Immature natural killer cell (primary cell): Measurements from ENCODE around the gene TMEM138. TPM values are rescaled to one million over a fixed set of nuclear protein-coding genes. Genes with fewer than 3 reads are reported as not detected.
A peak's percentile ranks its signal among the peaks of the same experiment; 100 is the strongest.
"Not testable (repeated sequence)": the region's sequence is repeated elsewhere in the genome, so short reads cannot be mapped to it uniquely, and the experiment has no call there.

ENCODE experiments used
- DNase-seq, 3 donors: peaks; one replicate each; pipeline ENCODE4 v3.0.0; 2022; ENCODE audit warnings: mixed read lengths in 1 of 3
- H3K27ac Mint-ChIP-seq, 6 donors: one replicate each; pipeline ENCODE4 v1.8.0; 2020; ENCODE audit warnings: mixed read lengths in 6 of 6, mild to moderate bottlenecking in 5 of 6, inconsistent platforms in 4 of 6, moderate library complexity in 3 of 6
- H3K27me3 Mint-ChIP-seq, 3 donors: one replicate each; pipeline ENCODE4 v1.8.0; 2020 to 2021; ENCODE audit warnings: low read depth in 3 of 3, mild to moderate bottlenecking in 3 of 3, mixed read lengths in 3 of 3, moderate library complexity in 3 of 3, inconsistent platforms in 1 of 3
- H3K36me3 Mint-ChIP-seq, 3 donors: one replicate each; pipeline ENCODE4 v1.8.0; 2020; ENCODE audit warnings: mixed read lengths in 3 of 3, inconsistent platforms in 2 of 3, mild to moderate bottlenecking in 2 of 3
- H3K4me1 Mint-ChIP-seq, 2 donors: one replicate each; pipeline ENCODE4 v1.8.0; 2020; ENCODE audit warnings: inconsistent platforms in 2 of 2, mild to moderate bottlenecking in 2 of 2, mixed read lengths in 2 of 2, moderate library complexity in 1 of 2
- H3K4me3 Mint-ChIP-seq, 5 donors: one replicate each; pipeline ENCODE4 v1.8.0; 2020; ENCODE audit warnings: mild to moderate bottlenecking in 5 of 5, mixed read lengths in 5 of 5, inconsistent platforms in 3 of 5, moderate library complexity in 3 of 5
- H3K9me3 Mint-ChIP-seq, 6 donors: one replicate each; pipeline ENCODE4 v1.8.0; 2020; ENCODE audit warnings: mild to moderate bottlenecking in 6 of 6, mixed read lengths in 6 of 6, inconsistent platforms in 4 of 6, moderate library complexity in 3 of 6
- polyA plus RNA-seq, 3 donors: library from polyadenylated mRNA; unstranded; fragments of 300-500 nt; fragmentation: Illumina TruSeq; gene quantifications; one replicate each; pipeline ENCODE4 v1.2.3, GENCODE V29; 2021

Gene TMEM138
- polyA plus RNA-seq, 3 donors from 2014 or later: 28.4 to 61.4 (median 57.5) TPM

- H3K36me3 Mint-ChIP-seq, H3K4me1 Mint-ChIP-seq: not testable (repeated sequence)
Observed at GRCh38 chr11:61383859-61384258, 21.7 kb downstream of the TMEM138 start.

GRCh38 chr11:61384271-61385242 lies 22.4 kb downstream of the TMEM138 start:
- DNase-seq: no peak
- no peaks in the 10 kb centered on the region for H3K36me3 Mint-ChIP-seq
- no peak overlapping the region for H3K27ac Mint-ChIP-seq
- H3K27me3 Mint-ChIP-seq: no peaks in the 10 kb centered on the region
- no peak overlapping the region for H3K4me3 Mint-ChIP-seq
- no peaks in the 10 kb centered on the region for H3K9me3 Mint-ChIP-seq
- peaks cover 3 to 7% of the 10 kb centered on the region in 2 donors for H3K4me1 Mint-ChIP-seq

More at GRCh38 chr11:61383859-61384258, 21.7 kb downstream of the TMEM138 start:
- not testable (repeated sequence) for DNase-seq, H3K9me3 Mint-ChIP-seq, H3K27me3 Mint-ChIP-seq, H3K27ac Mint-ChIP-seq, H3K4me3 Mint-ChIP-seq

GRCh38 chr11:61390161-61390560 lies 28.0 kb downstream of the TMEM138 start:
- Mint-ChIP-seq H3K9me3 (no peaks in the 10 kb centered on the region), H3K4me3 (peak overlapping the region in 3 of 5 donors; percentile 5 to 32 (median 24)), H3K36me3 (no peaks in the 10 kb centered on the region), H3K27me3 (peaks cover 0 to 9% (median 1%) of the 10 kb centered on the region in 3 donors), H3K27ac (peak overlapping the region in 1 of 6 donors; percentile 5), H3K4me1 (peaks cover 28 to 35% of the 10 kb centered on the region in 2 donors)
- DNase-seq: no peak

- H3K4me1 Mint-ChIP-seq: peaks cover 25 to 28% of the 10 kb centered on the region in 2 donors
- DNase-seq: peak in 1 of 3 donors; percentile 14
- no peaks in the 10 kb centered on the region for H3K9me3 Mint-ChIP-seq
- peak overlapping the region; percentile 91 to 97 (median 94) for H3K4me3 Mint-ChIP-seq
- peaks cover 0 to 7% (median 6%) of the 10 kb centered on the region in 3 donors for H3K36me3 Mint-ChIP-seq
- peaks cover 0 to 9% (median 1%) of the 10 kb centered on the region in 3 donors for H3K27me3 Mint-ChIP-seq
- peak overlapping the region; percentile 90 to 98 (median 97) for H3K27ac Mint-ChIP-seq
Observed at GRCh38 chr11:61392981-61393595, 30.9 kb downstream of the TMEM138 start.

GRCh38 chr11:61401173-61401572 lies 39.0 kb downstream of the TMEM138 start:
- no peak overlapping the region for H3K4me3 Mint-ChIP-seq
- H3K27ac Mint-ChIP-seq: peak overlapping the region in 3 of 6 donors; percentile 34 to 62 (median 36)
- no peaks in the 10 kb centered on the region for H3K9me3 Mint-ChIP-seq
- no peak for DNase-seq
- H3K36me3 Mint-ChIP-seq: peaks cover 4 to 44% (median 12%) of the 10 kb centered on the region in 3 donors
- peaks cover 0 to 2% (median 1%) of the 10 kb centered on the region in 3 donors for H3K27me3 Mint-ChIP-seq
- H3K4me1 Mint-ChIP-seq: peaks cover 0 to 14% of the 10 kb centered on the region in 2 donors

- H3K36me3 Mint-ChIP-seq: peaks cover 4 to 44% (median 12%) of the 10 kb centered on the region in 3 donors
- H3K27me3 Mint-ChIP-seq: peaks cover 0 to 2% (median 1%) of the 10 kb centered on the region in 3 donors
- peaks cover 0 to 14% of the 10 kb centered on the region in 2 donors for H3K4me1 Mint-ChIP-seq
- H3K9me3 Mint-ChIP-seq: no peaks in the 10 kb centered on the region
- H3K27ac Mint-ChIP-seq: peak overlapping the region in 5 of 6 donors; percentile 13 to 76 (median 55)
- H3K4me3 Mint-ChIP-seq: no peak overlapping the region
- no peak for DNase-seq
Observed at GRCh38 chr11:61401573-61401972, 39.4 kb downstream of the TMEM138 start.

- no peak for DNase-seq
- H3K4me3 Mint-ChIP-seq: no peak overlapping the region
- H3K36me3 Mint-ChIP-seq: peaks cover 4 to 41% (median 17%) of the 10 kb centered on the region in 3 donors
Observed at GRCh38 chr11:61403658-61404057, 41.5 kb downstream of the TMEM138 start.

GRCh38 chr11:61404103-61404502 lies 41.9 kb downstream of the TMEM138 start:
- Mint-ChIP-seq H3K27ac (no peak overlapping the region), H3K4me1 (peaks cover 0 to 14% of the 10 kb centered on the region in 2 donors), H3K4me3 (no peak overlapping the region), H3K9me3 (no peaks in the 10 kb centered on the region), H3K36me3 (peaks cover 4 to 39% (median 18%) of the 10 kb centered on the region in 3 donors), H3K27me3 (peaks cover 0 to 4% (median 2%) of the 10 kb centered on the region in 3 donors)
- DNase-seq: no peak

More at GRCh38 chr11:61403658-61404057, 41.5 kb downstream of the TMEM138 start:
- Mint-ChIP-seq H3K27me3 (peaks cover 0 to 4% (median 2%) of the 10 kb centered on the region in 3 donors), H3K4me1 (peaks cover 0 to 14% of the 10 kb centered on the region in 2 donors), H3K9me3 (no peaks in the 10 kb centered on the region), H3K27ac (no peak overlapping the region)

- Mint-ChIP-seq H3K27me3 (peaks cover 0 to 4% (median 2%) of the 10 kb centered on the region in 3 donors), H3K36me3 (peaks cover 4 to 39% (median 18%) of the 10 kb centered on the region in 3 donors), H3K27ac (peak overlapping the region in 4 of 6 donors; percentile 2 to 52 (median 34)), H3K9me3 (no peaks in the 10 kb centered on the region), H3K4me3 (no peak overlapping the region), H3K4me1 (peaks cover 0 to 14% of the 10 kb centered on the region in 2 donors)
- no peak for DNase-seq
Observed at GRCh38 chr11:61404641-61405040, 42.5 kb downstream of the TMEM138 start.

GRCh38 chr11:61406067-61406466 lies 43.9 kb downstream of the TMEM138 start:
- Mint-ChIP-seq H3K4me1 (peaks cover 0 to 14% of the 10 kb centered on the region in 2 donors), H3K36me3 (peaks cover 4 to 34% (median 21%) of the 10 kb centered on the region in 3 donors), H3K4me3 (no peak overlapping the region), H3K27me3 (peaks cover 0 to 4% (median 2%) of the 10 kb centered on the region in 3 donors), H3K27ac (no peak overlapping the region), H3K9me3 (no peaks in the 10 kb centered on the region)
- no peak for DNase-seq

- peaks cover 4 to 36% (median 27%) of the 10 kb centered on the region in 3 donors for H3K36me3 Mint-ChIP-seq
- H3K9me3 Mint-ChIP-seq: no peaks in the 10 kb centered on the region
- DNase-seq: no peak
- peaks cover 0 to 4% (median 2%) of the 10 kb centered on the region in 3 donors for H3K27me3 Mint-ChIP-seq
- peaks cover 0 to 9% of the 10 kb centered on the region in 2 donors for H3K4me1 Mint-ChIP-seq
- H3K27ac Mint-ChIP-seq: peak overlapping the region in 4 of 6 donors; percentile 35 to 53 (median 46)
- H3K4me3 Mint-ChIP-seq: no peak overlapping the region
Observed at GRCh38 chr11:61406991-61407728, 45.0 kb downstream of the TMEM138 start.

GRCh38 chr11:61411589-61411988 lies 49.4 kb downstream of the TMEM138 start:
- H3K36me3 Mint-ChIP-seq: peaks cover 8 to 45% (median 40%) of the 10 kb centered on the region in 3 donors
- H3K4me3 Mint-ChIP-seq: no peak overlapping the region
- H3K27ac Mint-ChIP-seq: no peak overlapping the region
- peaks cover 0 to 6% of the 10 kb centered on the region in 2 donors for H3K4me1 Mint-ChIP-seq
- DNase-seq: no peak
- no peaks in the 10 kb centered on the region for H3K9me3 Mint-ChIP-seq
- peaks cover 0 to 2% (median 0%) of the 10 kb centered on the region in 3 donors for H3K27me3 Mint-ChIP-seq

- no peak overlapping the region for H3K4me3 Mint-ChIP-seq
- no peaks in the 10 kb centered on the region for H3K27me3 Mint-ChIP-seq
- no peaks in the 10 kb centered on the region for H3K9me3 Mint-ChIP-seq
- H3K36me3 Mint-ChIP-seq: peaks cover 8 to 54% (median 33%) of the 10 kb centered on the region in 3 donors
- H3K4me1 Mint-ChIP-seq: peaks cover 9 to 25% of the 10 kb centered on the region in 2 donors
- no peak for DNase-seq
- peak overlapping the region in 3 of 6 donors; percentile 22 to 54 (median 23) for H3K27ac Mint-ChIP-seq
Observed at GRCh38 chr11:61413496-61413895, 51.3 kb downstream of the TMEM138 start.
